CD4-positive, alpha-beta T cell (primary cell): ENCODE measurements around the gene SPINK1. TPM values are rescaled to one million over a fixed set of nuclear protein-coding genes. Genes with fewer than 3 reads are reported as not detected.

Source experiments
- ATAC-seq: fragments of 200-7000 bp; cut with Tn5 transposase; one replicate; pipeline ENCODE4 v1.10.0; 2022; ENCODE audit warnings: mild to moderate bottlenecking; ENCODE audit not compliant: poor library complexity
- CTCF ChIA-PET: fragments of 350-600 bp; sonication (Branson Sonifier 250); formaldehyde crosslinking; loops from one replicate; lab custom pipeline; 2021; ENCODE audit warnings: antibody characterized with exemption, inconsistent platforms; lab: Charles Lee
- POLR2A ChIA-PET: fragments of 350-600 bp; sonication (Branson Sonifier 250); formaldehyde crosslinking; loops from one replicate; lab custom pipeline; 2021; ENCODE audit warnings: antibody characterized with exemption, inconsistent platforms; lab: Charles Lee
- DNase-seq, 14 experiments: peaks; one replicate each; pipeline ENCODE4 v3.0.0-alpha.2; 2013 to 2020; ENCODE audit warnings: mixed read lengths in 2 of 14
- H3K27ac ChIP-seq, 2 donors: one replicate each; pipeline versions ENCODE4 v1.5.1 to v1.7.0; 2013; ENCODE audit warnings: low read length in 2 of 2, low read depth in 1 of 2, mild to moderate bottlenecking in 1 of 2
- H3K27me3 ChIP-seq, 2 experiments: 1 replicate in 1 of 2; 2 replicates in 1 of 2; pipeline versions ENCODE4 v1.6.1 to v1.7.0; 2013; ENCODE audit warnings: low read length in 2 of 2, control low read depth in 1 of 2, mild to moderate bottlenecking in 1 of 2, moderate library complexity in 1 of 2; ENCODE audit not compliant: insufficient read depth in 2 of 2, control insufficient read depth in 1 of 2
- H3K36me3 ChIP-seq: one replicate; pipeline ENCODE4 v1.6.1; 2013; ENCODE audit warnings: low read length, control low read depth; ENCODE audit not compliant: insufficient read depth
- H3K4me1 ChIP-seq: one replicate; pipeline ENCODE4 v1.6.1; 2013; ENCODE audit warnings: low read length, control low read depth; ENCODE audit not compliant: insufficient read depth
- H3K4me3 ChIP-seq: one replicate; pipeline ENCODE4 v1.5.1; 2013; ENCODE audit warnings: mild to moderate bottlenecking, low read length, moderate library complexity
- H3K9me3 ChIP-seq, 2 experiments: 1 replicate in 1 of 2; 2 replicates in 1 of 2; pipeline versions ENCODE4 v1.6.1 to v1.7.0; 2013; ENCODE audit warnings: low read length in 2 of 2, mild to moderate bottlenecking in 2 of 2, control low read depth in 1 of 2, moderate library complexity in 1 of 2; ENCODE audit not compliant: control insufficient read depth in 1 of 2, insufficient read depth in 1 of 2
- H3K27ac Mint-ChIP-seq: one replicate; pipeline ENCODE4 v1.8.0; 2020; ENCODE audit warnings: mixed read lengths
- H3K27me3 Mint-ChIP-seq: one replicate; pipeline ENCODE4 v1.8.0; 2021; ENCODE audit warnings: mixed read lengths
- H3K36me3 Mint-ChIP-seq: one replicate; pipeline ENCODE4 v1.8.0; 2021; ENCODE audit warnings: low read depth, mixed read lengths
- H3K4me1 Mint-ChIP-seq: one replicate; pipeline ENCODE4 v1.8.0; 2021; ENCODE audit warnings: low read depth, mixed read lengths
- H3K4me3 Mint-ChIP-seq: one replicate; pipeline ENCODE4 v1.8.0; 2020; ENCODE audit warnings: mild to moderate bottlenecking, mixed read lengths
- H3K9me3 Mint-ChIP-seq: one replicate; pipeline ENCODE4 v1.8.0; 2020; ENCODE audit warnings: mixed read lengths
- CTCF ChIP-seq: fragments of 200-600 bp; IDR thresholded peaks from one replicate; pipeline ENCODE4 v1.8.0; 2022; ENCODE audit warnings: antibody characterized with exemption, mild to moderate bottlenecking
- intact Hi-C, 2 experiments: fragments of 100-400 bp; cut with DNase I in 1 of 2; cut with micrococcal nuclease in 1 of 2; formaldehyde crosslinking; loops; one replicate each; pipeline versions ENCODE4 v1.15.1 to v1.9.0; 2023 to 2025; cut with DNase I, micrococcal nuclease
- total RNA-seq, 174 experiments: library from RNA in 2 of 174; stranded (reverse) in 2 of 174; gene quantifications; one replicate each; pipeline ENCODE4 v1.2.3 and lab custom pipeline; 2021 to 2026

The SPINK1 gene
- total RNA-seq, 2 experiments from 2014 or later, result not detected

GRCh38 chr5:147844846-147845245 is 13.4 kb upstream of the SPINK1 start:
- CTCF ChIA-PET, result no interaction called here
- H3K36me3 Mint-ChIP-seq, result no peaks in the 10 kb centered on the region
- no peak overlapping the region for H3K4me3 Mint-ChIP-seq
- intact Hi-C loops, result no loop called here
- H3K9me3 Mint-ChIP-seq, result no peaks in the 10 kb centered on the region
- no peak overlapping the region for H3K27ac Mint-ChIP-seq
- H3K4me1 Mint-ChIP-seq, result no peaks in the 10 kb centered on the region
- H3K4me1 ChIP-seq, result no peaks in the 10 kb centered on the region
- H3K27me3 Mint-ChIP-seq, result peaks cover 9% of the 10 kb centered on the region
- no peaks in the 10 kb centered on the region for H3K27me3 ChIP-seq
- POLR2A ChIA-PET, result no interaction called here
- no peak overlapping the region for H3K27ac ChIP-seq
- ATAC-seq (no peak), DNase-seq (no peak)
- H3K4me3 ChIP-seq, result no peak overlapping the region
- H3K36me3 ChIP-seq, result no peaks in the 10 kb centered on the region
- TF ChIP-seq CTCF, result no peak
- H3K9me3 ChIP-seq, result no peaks in the 10 kb centered on the region

GRCh38 chr5:147842869-147843268 is 11.4 kb upstream of the SPINK1 start:
- H3K4me1 Mint-ChIP-seq, result no peaks in the 10 kb centered on the region
- no peaks in the 10 kb centered on the region for H3K36me3 Mint-ChIP-seq
- H3K27me3 Mint-ChIP-seq, result peaks cover 9% of the 10 kb centered on the region
- no peaks in the 10 kb centered on the region for H3K36me3 ChIP-seq
- no peak overlapping the region for H3K4me3 ChIP-seq
- H3K4me1 ChIP-seq, result no peaks in the 10 kb centered on the region
- no peak overlapping the region for H3K27ac Mint-ChIP-seq
- DNase-seq, result no peak
- no peak for ATAC-seq
- no peaks in the 10 kb centered on the region for H3K27me3 ChIP-seq
- TF ChIP-seq CTCF, result no peak
- no peaks in the 10 kb centered on the region for H3K9me3 Mint-ChIP-seq
- CTCF ChIA-PET, result no interaction called here
- POLR2A ChIA-PET, result no interaction called here
- no peak overlapping the region for H3K4me3 Mint-ChIP-seq
- H3K27ac ChIP-seq, result no peak overlapping the region
- no peaks in the 10 kb centered on the region for H3K9me3 ChIP-seq
- intact Hi-C loops, result no loop called here

GRCh38 chr5:147836439-147836838 is 5.0 kb upstream of the SPINK1 start:
- POLR2A ChIA-PET, result no interaction called here
- Mint-ChIP-seq H3K9me3 (no peaks in the 10 kb centered on the region), H3K27ac (no peak overlapping the region), H3K4me3 (no peak overlapping the region), H3K36me3 (no peaks in the 10 kb centered on the region), H3K27me3 (no peaks in the 10 kb centered on the region), H3K4me1 (no peaks in the 10 kb centered on the region)
- Histone ChIP-seq H3K27me3 (peaks cover 0 to 3% of the 10 kb centered on the region in 2 experiments), H3K27ac (no peak overlapping the region), H3K4me3 (no peak overlapping the region), H3K36me3 (no peaks in the 10 kb centered on the region), H3K4me1 (no peaks in the 10 kb centered on the region), H3K9me3 (no peaks in the 10 kb centered on the region)
- no peak for DNase-seq
- CTCF ChIA-PET, result no interaction called here
- no peak for TF ChIP-seq CTCF
- intact Hi-C loops, result no loop called here
- ATAC-seq, result no peak
